Thoracic aorta (tissue), 2 donors: Measurements from ENCODE around the gene MUL1. TPM values are rescaled to one million over a fixed set of nuclear protein-coding genes. Genes with fewer than 3 reads are reported as not detected.

Source experiments
- ATAC-seq: fragments of 150-250 bp; one replicate; pipeline ENCODE4 v1.8.0; 2017; ENCODE audit warnings: low read depth; ENCODE audit not compliant: insufficient number of reproducible peaks, low FRiP score
- DNase-seq: peaks from one replicate; pipeline ENCODE4 v3.0.0-alpha.2; 2020; ENCODE audit warnings: low spot score
- H3K27ac ChIP-seq, 2 donors: fragments of 200-600 bp; sonication (generic); 1 replicate in 1 of 2; 2 replicates in 1 of 2; pipeline ENCODE4 v1.5.1; 2016; ENCODE audit warnings: mild to moderate bottlenecking in 2 of 2, moderate library complexity in 2 of 2
- H3K27me3 ChIP-seq: fragments of 200-600 bp; sonication (generic); replicated peaks from 2 replicates; pipeline ENCODE4 v1.6.0; 2016; ENCODE audit warnings: mild to moderate bottlenecking; ENCODE audit not compliant: insufficient read depth
- H3K36me3 ChIP-seq: fragments of 200-600 bp; sonication (generic); one replicate; pipeline ENCODE4 v1.5.1; 2016
- H3K4me1 ChIP-seq, 2 donors: fragments of 200-600 bp; sonication (generic); 1 replicate in 1 of 2; 2 replicates in 1 of 2; pipeline versions ENCODE4 v1.5.1 to v1.6.0; 2016; ENCODE audit warnings: low read depth in 2 of 2, mild to moderate bottlenecking in 1 of 2; ENCODE audit not compliant: control insufficient read depth in 1 of 2
- H3K4me3 ChIP-seq: fragments of 200-600 bp; sonication (generic); 2 replicates; pipeline ENCODE4 v1.5.1; 2016; ENCODE audit warnings: mild to moderate bottlenecking
- H3K9me3 ChIP-seq: fragments of 200-600 bp; sonication (generic); 2 replicates; pipeline ENCODE4 v1.5.1; 2016
- total RNA-seq, 2 donors: library from RNA; depleted of rRNA; stranded (reverse); fragments of >200 nt; gene quantifications; one replicate each; pipeline versions ENCODE4 v1.1.0 to v1.2.3, GENCODE V29; 2016
- TF ChIP-seq, protein P1 (sequence below): fragments of 200-600 bp; sonication (generic); IDR thresholded peaks from one replicate; pipeline ENCODE4 v1.5.1; 2019; ENCODE audit warnings: antibody characterized with exemption

Gene MUL1
- total RNA-seq, 2 donors from 2014 or later, result 27.2 to 41.8 TPM

DNA sequence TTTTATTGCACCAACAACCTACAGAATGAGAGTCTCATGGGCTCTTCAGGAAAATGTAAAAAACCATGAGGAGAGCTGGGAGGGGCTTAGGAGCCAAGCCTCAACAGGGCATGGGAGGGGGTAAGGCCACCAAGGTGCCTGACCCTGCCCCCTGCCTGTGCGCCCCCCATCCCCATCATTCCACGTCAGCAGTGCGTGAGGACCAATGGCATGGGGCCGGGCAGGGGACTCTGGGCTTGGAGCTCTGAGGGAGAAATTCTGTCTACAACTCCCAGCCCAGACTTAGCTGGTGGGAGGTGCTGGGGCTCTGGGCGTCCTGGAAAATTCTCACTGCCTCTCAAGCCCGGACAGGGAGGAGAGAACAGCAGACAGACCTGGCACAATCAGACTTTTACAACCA, 16.8 kb downstream of the MUL1 start:
- Histone ChIP-seq H3K27ac (no peak overlapping the region), H3K36me3 (no peaks in the 10 kb centered on the region), H3K4me1 (peaks cover 0 to 14% of the 10 kb centered on the region in 2 donors), H3K9me3 (no peaks in the 10 kb centered on the region), H3K4me3 (no peak overlapping the region), H3K27me3 (no peaks in the 10 kb centered on the region)
- no peak for DNase-seq
- TF ChIP-seq, protein P1, sequence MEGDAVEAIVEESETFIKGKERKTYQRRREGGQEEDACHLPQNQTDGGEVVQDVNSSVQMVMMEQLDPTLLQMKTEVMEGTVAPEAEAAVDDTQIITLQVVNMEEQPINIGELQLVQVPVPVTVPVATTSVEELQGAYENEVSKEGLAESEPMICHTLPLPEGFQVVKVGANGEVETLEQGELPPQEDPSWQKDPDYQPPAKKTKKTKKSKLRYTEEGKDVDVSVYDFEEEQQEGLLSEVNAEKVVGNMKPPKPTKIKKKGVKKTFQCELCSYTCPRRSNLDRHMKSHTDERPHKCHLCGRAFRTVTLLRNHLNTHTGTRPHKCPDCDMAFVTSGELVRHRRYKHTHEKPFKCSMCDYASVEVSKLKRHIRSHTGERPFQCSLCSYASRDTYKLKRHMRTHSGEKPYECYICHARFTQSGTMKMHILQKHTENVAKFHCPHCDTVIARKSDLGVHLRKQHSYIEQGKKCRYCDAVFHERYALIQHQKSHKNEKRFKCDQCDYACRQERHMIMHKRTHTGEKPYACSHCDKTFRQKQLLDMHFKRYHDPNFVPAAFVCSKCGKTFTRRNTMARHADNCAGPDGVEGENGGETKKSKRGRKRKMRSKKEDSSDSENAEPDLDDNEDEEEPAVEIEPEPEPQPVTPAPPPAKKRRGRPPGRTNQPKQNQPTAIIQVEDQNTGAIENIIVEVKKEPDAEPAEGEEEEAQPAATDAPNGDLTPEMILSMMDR, result no peak
- no peak for ATAC-seq

- ATAC-seq (no peak), DNase-seq (no peak)
- TF ChIP-seq, protein P1, result no peak
- no peak overlapping the region for H3K27ac ChIP-seq
- H3K36me3 ChIP-seq, result no peaks in the 10 kb centered on the region
- H3K4me1 ChIP-seq, result peaks cover 12 to 23% of the 10 kb centered on the region in 2 donors
- peak overlapping the region; percentile 78 for H3K4me3 ChIP-seq
- H3K27me3 ChIP-seq, result no peaks in the 10 kb centered on the region
- H3K9me3 ChIP-seq, result no peaks in the 10 kb centered on the region
Observed at GRCh38 chr1:20487236-20487590, 20.7 kb downstream of the MUL1 start.

DNA sequence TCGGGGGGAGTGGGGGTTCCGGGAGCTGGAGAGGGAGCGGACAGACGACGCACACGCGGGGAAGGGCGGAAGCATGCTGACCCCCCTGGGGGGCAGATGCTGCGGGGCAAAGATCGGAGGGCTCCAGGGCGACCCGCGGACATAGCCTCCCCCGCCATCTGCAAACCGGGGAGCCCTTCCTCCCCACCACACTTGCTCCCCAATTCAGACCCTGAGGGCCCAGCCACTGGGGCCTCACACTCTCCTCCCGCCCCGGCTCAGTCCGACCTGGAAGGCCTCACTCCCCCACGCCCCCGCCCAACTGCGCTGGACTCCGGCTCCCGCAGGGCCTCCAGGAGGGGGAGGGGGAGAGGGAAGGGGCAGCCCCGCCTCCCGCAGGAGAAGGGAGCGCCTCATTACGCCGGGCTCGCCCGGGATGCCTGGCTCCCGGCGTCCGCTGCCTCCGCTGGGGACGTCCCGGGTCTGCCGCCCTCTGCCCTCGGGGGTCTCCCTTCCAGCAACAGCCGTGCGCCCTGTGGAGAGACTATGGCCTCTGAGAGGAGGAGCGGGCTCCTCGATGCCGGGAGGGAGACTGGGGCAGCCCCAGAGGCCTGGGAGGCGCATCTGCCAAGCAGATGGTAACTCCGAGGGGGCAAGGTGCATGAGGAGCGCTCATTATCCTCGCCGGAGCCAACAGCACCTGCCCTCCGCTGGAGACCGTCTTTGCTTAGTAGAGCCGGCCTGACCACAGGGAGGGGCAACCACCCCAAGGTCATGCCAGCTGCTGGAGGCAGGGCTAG, 21.3 kb downstream of the MUL1 start:
- Histone ChIP-seq H3K36me3 (no peaks in the 10 kb centered on the region), H3K4me1 (peaks cover 12 to 23% of the 10 kb centered on the region in 2 donors), H3K4me3 (peak overlapping the region; percentile 78), H3K9me3 (no peaks in the 10 kb centered on the region), H3K27ac (peak overlapping the region; percentile 69 to 80), H3K27me3 (no peaks in the 10 kb centered on the region)
- ATAC-seq (no peak), DNase-seq (no peak)
- TF ChIP-seq, protein P1, result no peak

DNA sequence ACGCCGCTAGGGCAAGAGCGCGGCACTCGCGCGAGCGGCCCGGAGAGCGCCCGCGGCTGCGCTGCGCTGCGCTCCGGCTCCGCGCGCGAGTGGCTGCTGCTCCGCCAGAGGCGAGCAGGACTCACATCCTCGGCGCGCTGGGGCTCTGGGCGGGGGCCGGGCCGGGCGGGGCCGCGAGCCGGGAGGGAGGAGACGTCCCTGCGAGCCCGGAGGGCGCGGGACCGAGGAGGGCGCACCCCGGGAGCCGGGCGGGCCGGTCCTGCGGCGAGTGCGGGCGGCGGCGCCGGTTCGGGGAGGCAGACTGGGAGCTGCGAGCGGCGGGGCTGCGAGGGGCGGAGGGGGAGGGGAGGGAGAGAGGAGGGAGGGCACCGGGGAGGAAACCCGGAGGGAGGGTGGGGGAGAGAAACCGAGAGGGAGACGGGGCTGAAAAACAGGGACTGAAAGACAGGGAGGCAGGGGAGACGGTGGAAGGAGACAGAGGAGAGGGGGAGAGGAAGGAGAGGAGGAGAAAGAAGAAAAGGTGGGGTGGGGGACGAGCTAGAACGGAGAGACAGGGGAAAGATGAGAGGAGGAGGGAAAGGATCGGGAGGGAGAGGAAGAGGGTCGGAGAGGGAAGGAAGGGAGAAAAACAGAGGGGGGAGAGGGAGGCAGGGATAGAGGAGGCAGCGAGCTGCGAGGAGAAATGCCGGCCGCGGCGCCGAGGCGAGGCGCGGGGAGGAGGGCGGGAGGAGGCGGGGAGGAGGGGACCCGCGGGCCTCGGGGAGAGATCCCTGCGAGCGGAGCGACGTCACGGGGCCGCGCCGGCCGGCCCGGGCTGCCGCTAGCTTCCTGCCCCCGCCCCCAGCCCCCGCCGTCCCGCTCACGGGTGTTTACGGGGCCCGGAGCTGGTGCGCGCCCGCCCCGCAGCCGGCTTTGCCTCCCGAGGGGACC, 22.2 kb downstream of the MUL1 start, which contains the start of gene CAMK2N1:
Gene CAMK2N1 (minus strand): TSS at position 684 of the 930 bp plus-strand sequence. CDS start 831 bp downstream, outside the sequence.
- TF ChIP-seq, protein P1, result no peak
- Histone ChIP-seq H3K27me3 (no peaks in the 10 kb centered on the region), H3K4me1 (peaks cover 12 to 23% of the 10 kb centered on the region in 2 donors), H3K27ac (peak within 1 kb of the TSS; percentile 69 to 80), H3K36me3 (no peaks in the 10 kb centered on the region), H3K4me3 (peak within 1 kb of the TSS; percentile 78), H3K9me3 (no peaks in the 10 kb centered on the region)
- ATAC-seq (peak; percentile 52), DNase-seq (no peak)
